Globus pallidus (tissue), 1 donor: ENCODE data around the gene HEXIM2.

Experiments used
- DNase-seq: peaks from one replicate; pipeline ENCODE4 v3.0.0-alpha.2; 2015; ENCODE audit warnings: low spot score

Gene HEXIM2

GRCh38 chr17:45127548-45128300 is 34.0 kb upstream of the HEXIM2 start:
- no peak for DNase-seq

- no peak for DNase-seq
Measured at GRCh38 chr17:45128331-45128730, 33.3 kb upstream of the HEXIM2 start.

GRCh38 chr17:45128989-45129388 is 32.7 kb upstream of the HEXIM2 start:
- DNase-seq = no peak

GRCh38 chr17:45129426-45129939 is 32.2 kb upstream of the HEXIM2 start:
- no peak for DNase-seq

- no peak for DNase-seq
Measured at GRCh38 chr17:45129940-45130680, 31.6 kb upstream of the HEXIM2 start.

- DNase-seq = no peak
Measured at GRCh38 chr17:45130681-45131615, 30.7 kb upstream of the HEXIM2 start.

GRCh38 chr17:45131616-45132319 is 29.9 kb upstream of the HEXIM2 start:
- DNase-seq = no peak

GRCh38 chr17:45132320-45132571 is 29.4 kb upstream of the HEXIM2 start, which contains the start of gene PLCD3:
TSS of gene PLCD3 (minus strand) at chr17:45132515. CDS start at chr17:45132410, 105 bp downstream.
- no peak for DNase-seq

- DNase-seq = peak; percentile 71
Measured at GRCh38 chr17:45132572-45133463, 28.9 kb upstream of the HEXIM2 start.

GRCh38 chr17:45135192-45135977 is 26.3 kb upstream of the HEXIM2 start, which contains the start of gene ACBD4:
TSS of gene ACBD4 (plus strand) at chr17:45135687. CDS start at chr17:45136145, 458 bp downstream.
- peak; percentile 92 for DNase-seq

GRCh38 chr17:45135978-45136791 is 25.5 kb upstream of the HEXIM2 start:
- no peak for DNase-seq

- DNase-seq = no peak
Measured at GRCh38 chr17:45136846-45137560, 24.7 kb upstream of the HEXIM2 start.

GRCh38 chr17:45137561-45138305 is 23.9 kb upstream of the HEXIM2 start:
- no peak for DNase-seq

GRCh38 chr17:45138911-45139532 is 22.7 kb upstream of the HEXIM2 start:
- no peak for DNase-seq

- DNase-seq = no peak
Measured at GRCh38 chr17:45139533-45139920, 22.1 kb upstream of the HEXIM2 start.

- no peak for DNase-seq
Measured at GRCh38 chr17:45143094-45143670, 18.5 kb upstream of the HEXIM2 start.
